NCI-H2227 (cell line): ENCODE measurements around the gene TUT4.
"Not testable (repeated sequence)": the region's sequence is repeated elsewhere in the genome, so short reads cannot be mapped to it uniquely, and the experiment has no call there.

Experiments
- DNase-seq: peaks from one replicate; lab custom pipeline; 2025; ENCODE audit not compliant: unreplicated experiment; lab: John Stamatoyannopoulos, UW

TUT4 gene, protein sequence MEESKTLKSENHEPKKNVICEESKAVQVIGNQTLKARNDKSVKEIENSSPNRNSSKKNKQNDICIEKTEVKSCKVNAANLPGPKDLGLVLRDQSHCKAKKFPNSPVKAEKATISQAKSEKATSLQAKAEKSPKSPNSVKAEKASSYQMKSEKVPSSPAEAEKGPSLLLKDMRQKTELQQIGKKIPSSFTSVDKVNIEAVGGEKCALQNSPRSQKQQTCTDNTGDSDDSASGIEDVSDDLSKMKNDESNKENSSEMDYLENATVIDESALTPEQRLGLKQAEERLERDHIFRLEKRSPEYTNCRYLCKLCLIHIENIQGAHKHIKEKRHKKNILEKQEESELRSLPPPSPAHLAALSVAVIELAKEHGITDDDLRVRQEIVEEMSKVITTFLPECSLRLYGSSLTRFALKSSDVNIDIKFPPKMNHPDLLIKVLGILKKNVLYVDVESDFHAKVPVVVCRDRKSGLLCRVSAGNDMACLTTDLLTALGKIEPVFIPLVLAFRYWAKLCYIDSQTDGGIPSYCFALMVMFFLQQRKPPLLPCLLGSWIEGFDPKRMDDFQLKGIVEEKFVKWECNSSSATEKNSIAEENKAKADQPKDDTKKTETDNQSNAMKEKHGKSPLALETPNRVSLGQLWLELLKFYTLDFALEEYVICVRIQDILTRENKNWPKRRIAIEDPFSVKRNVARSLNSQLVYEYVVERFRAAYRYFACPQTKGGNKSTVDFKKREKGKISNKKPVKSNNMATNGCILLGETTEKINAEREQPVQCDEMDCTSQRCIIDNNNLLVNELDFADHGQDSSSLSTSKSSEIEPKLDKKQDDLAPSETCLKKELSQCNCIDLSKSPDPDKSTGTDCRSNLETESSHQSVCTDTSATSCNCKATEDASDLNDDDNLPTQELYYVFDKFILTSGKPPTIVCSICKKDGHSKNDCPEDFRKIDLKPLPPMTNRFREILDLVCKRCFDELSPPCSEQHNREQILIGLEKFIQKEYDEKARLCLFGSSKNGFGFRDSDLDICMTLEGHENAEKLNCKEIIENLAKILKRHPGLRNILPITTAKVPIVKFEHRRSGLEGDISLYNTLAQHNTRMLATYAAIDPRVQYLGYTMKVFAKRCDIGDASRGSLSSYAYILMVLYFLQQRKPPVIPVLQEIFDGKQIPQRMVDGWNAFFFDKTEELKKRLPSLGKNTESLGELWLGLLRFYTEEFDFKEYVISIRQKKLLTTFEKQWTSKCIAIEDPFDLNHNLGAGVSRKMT (N-terminal part only)

GRCh38 chr1:52552505-52553361 is at the start of gene TUT4:
Gene TUT4 (minus strand): TSS chr1:52553092. CDS start chr1:52526280, 26,812 bp downstream.
- peak; percentile 95 for DNase-seq

DNA sequence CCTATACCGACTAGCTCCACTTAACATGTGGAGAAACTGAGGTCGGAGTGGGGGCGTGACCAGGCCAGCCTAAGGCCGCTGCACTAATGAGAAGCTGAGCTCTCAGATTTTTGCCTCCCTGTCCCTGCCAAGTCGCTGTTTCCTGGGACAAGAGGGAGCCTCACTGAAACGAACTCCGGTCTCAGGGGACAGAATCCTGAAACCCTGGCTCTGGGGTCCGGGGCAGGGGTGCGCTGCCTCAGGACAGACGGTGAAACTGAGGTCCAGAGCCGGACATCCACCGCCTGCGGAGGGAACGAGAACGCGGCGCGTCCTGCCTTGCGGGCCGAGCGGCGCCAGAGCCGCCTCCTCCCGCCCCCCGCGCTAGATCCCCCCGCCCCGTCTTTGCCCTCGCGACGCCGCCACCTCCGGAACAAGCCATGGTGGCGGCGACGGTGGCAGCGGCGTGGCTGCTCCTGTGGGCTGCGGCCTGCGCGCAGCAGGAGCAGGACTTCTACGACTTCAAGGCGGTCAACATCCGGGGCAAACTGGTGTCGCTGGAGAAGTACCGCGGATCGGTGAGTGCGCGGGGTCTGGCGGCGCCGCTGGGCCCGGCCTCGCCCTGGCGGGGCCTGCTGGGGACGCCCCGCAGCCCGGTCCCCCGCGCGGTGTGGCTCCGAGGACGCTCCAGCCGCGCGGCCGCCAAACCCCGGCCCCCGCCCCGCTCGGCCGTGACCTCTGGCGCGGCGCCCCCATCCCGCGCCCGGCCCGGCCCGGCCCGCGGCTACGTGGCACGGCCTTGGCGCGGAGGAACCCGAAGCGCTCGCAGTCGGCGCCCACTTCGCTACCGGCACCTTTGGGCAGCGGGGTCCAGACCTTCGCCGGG is 49.3 kb upstream of the TUT4 start, which contains the start of gene GPX7:
Gene GPX7 (plus strand): TSS at position 381 of the 865 bp plus-strand sequence. CDS start 39 bp downstream, at position 420.
- DNase-seq = peak; percentile 70

GRCh38 chr1:52601519-52601918 is 48.6 kb upstream of the TUT4 start:
- DNase-seq = no peak

DNA sequence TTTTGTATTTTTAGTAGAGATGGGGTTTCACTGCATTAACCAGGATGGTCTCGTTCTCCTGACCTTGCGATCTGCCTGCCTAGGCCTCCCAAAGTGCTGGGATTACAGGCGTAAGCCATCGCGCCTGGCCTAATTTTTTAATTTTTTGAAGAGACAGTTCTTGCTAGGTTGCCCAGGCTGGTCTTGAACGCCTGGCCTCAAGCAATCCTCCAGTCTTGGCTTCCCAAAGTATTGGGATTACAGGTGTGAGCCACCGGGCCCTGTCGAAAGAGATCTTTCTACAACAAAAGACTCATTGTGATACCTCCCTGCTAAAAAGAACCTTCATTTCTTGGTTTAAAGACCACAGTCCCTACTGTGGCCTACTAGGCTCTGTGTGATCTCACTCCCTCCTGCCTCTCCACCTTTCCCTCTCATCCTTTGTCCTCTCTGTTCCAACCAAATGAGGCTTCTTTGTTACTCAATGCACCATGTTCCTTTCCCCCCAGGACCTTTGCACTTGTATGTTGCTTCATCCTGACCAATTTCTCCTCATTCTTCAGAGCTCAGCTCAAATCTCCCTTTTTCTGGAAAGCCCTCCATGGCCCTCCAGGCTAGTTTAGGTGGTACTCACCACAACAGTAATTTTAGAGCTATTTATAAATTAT is 47.8 kb upstream of the TUT4 start:
- no peak for DNase-seq

DNA sequence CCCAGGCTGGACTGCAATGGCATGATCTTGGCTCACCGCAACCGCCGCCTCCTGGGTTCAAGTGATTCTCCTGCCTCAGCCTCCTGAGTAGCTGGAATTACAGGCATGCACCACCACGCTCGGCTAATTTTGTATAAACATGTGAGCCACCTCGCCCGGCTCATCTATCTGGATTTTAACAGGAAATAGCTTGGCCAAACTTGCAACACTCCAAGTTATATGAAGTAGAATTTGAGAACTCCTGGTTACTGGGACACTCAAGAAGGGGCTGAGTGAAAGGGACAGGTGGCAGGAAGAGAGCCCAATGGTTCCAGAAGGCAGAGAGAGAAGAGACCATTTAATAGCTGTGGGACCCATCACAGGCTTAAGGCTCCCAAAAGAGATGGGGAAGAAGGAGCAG is 46.3 kb upstream of the TUT4 start:
- DNase-seq = no peak

GRCh38 chr1:52598729-52599128 is 45.8 kb upstream of the TUT4 start:
- DNase-seq = no peak

DNA sequence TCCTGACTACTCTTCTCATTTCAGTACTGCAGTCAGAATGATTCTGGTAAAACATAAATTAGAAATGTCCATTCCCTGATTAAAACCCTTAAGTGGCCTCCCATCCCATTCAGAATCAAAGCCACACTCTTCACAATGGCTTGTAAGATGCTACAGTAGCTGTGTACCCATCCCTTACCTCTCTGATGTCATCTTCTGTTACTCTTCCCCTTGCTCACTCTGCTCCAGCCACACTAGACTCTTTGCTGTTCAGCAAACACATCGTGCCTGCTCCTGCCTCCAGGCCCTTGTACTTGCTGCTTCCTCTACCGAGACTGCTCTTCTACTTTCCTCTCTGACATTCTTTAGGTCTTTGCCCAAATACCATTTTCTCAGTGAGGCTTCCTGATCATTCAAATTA is 45.0 kb upstream of the TUT4 start:
- DNase-seq = no peak

GRCh38 chr1:52595061-52595460 is 42.2 kb upstream of the TUT4 start:
- no peak for DNase-seq

GRCh38 chr1:52593495-52593894 is 40.6 kb upstream of the TUT4 start:
- DNase-seq = no peak

DNA sequence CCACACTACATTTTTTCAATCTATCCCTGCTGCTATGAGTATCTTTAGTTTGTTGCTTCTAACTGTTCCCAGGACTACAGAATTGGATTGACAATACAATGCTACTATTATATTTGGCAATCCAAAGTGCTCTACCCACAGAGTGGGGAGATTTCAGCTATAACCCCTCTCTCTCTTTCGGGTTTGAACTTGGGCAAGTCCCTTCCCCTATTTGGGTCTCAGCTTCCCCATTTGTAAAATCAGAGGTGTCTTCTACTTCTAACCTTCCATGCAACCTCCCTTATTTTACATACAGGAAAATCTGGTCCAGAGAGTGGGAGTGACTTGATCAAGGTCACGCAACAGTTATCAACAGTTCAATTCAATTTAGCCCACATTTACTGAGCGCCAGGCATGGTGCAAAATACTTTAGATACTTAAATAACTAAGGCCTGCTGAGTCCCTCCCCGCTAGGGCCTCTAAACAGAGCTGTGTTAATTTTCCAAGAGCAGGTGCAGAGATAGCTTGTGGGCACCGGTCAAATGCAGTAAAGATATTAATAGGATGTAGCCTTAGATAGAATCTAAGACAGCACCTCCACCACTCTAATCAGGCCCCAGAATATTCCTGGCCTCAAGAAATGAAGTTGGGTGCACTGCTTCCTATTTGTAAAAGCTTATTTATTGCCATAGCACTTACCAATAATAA is 39.9 kb upstream of the TUT4 start:
- peak; percentile 40 for DNase-seq

GRCh38 chr1:52590266-52590665 is 37.4 kb upstream of the TUT4 start:
- peak; percentile 95 for DNase-seq

- DNase-seq = no peak
These were observed 35.6 kb upstream of the TUT4 start for GRCh38 chr1:52588535-52588934.

DNA sequence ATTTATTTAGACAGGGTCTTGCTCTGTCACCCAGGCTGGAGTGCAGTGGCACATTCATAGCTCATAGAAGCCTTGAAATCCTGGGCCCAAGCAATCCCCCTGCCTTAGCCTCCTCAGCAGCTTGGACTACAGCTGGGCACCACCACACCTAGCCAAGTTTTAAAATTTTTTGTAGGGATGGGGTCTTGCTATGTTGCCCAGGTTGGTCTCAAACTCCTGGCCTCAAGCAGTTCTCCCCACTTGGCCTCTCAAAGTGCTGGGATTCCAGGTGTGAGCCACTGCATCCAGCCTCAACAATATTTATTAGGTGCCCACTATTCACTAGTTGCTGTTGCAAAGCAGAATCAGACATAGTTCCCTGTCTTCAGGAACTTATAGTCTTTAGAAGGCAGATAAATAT is 35.1 kb upstream of the TUT4 start:
- DNase-seq = no peak

DNA sequence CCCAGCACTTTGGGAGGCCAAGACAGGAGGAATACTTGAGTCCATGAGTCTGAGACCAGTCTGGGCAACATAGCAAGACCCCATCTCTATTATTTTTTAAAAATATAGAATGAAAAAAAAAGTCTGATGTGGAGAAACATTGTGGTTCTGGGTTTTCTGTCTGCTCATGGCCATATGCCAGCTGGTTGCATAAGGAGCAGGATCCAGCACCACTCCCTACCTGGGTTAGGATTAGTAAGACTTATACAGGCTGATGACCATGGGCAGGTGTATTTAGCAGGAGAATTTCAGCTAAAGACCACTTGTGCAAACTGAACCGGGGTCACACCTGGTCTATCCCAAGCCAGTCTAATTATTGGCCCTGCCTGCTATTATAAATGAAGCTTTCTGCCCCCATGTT is 32.6 kb upstream of the TUT4 start:
- no peak for DNase-seq

DNA sequence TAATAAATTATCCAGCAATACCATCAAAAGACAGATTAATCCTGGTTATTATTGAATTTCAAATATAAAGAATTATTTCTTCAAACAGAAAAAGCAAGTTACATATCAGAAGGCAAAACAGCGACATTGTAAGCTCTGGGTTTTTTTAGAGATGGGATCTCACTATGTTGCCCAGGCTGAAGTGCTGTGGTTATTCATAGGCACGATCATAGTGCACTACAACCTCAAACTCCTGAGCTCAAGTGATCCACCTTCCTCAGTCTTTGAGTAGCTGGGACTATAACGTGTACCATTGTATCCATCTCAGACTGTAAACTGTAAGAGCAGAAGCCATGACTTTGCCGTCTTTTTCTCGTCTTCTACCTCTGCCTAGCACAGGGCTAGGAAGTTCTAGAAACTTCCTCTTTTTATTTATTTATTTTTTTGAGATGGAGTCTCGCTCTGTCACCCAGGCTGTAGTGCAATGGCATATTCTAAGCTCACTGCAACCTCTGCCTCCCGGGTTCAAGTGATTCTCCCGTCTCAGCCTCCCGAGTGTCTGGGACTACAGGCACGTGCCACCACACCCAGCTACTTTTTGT is 29.3 kb upstream of the TUT4 start:
- no peak for DNase-seq

DNA sequence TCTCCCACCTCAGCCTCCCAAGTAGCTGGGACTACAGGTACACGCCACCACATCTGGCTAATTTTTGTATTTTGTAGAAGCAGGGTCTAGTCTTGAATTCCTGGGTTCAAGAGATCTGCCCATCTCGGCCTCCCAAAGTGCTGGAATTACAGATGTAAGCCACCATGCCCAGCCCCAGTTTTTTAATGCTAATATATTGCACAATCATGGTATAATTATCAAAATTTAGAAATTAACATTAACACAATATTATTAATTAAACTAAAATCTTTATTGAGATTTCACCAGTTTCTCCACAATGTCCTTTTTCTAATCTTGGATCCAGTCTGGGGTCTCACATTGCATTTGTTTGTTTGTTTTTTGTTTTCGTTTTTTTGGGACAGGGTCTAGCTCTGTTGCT is 27.4 kb upstream of the TUT4 start:
- no peak for DNase-seq

DNA sequence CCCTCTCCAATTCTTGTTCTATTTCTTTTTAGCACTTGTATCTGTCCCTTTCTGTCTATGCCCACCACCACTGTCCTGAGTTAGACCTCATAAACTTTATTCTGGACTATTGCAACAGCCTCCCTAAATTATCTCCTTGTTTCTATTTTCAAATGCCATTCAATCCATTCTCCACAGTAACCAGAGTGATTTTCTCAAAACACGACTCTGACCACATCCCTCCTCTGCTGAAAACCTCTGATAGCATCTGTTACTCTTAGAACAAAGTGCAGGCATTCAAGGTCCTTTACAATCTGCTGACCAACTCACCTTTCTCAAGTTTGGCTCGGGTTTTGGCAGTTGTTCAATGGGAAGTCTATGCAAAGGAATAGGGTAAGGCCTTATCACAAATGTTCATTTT is 26.5 kb upstream of the TUT4 start:
- no peak for DNase-seq

GRCh38 chr1:52578066-52578465 is 25.2 kb upstream of the TUT4 start:
- DNase-seq = not testable (repeated sequence)
